ENCODE results near the gene HBG1.

HBG1 gene

GRCh38 chr11:5246772-5247471, 2.7 kb downstream of the HBG1 start:
- no peak for DNase-seq (ENCODE audit: low spot score)

GRCh38 chr11:5245155-5245554, 4.5 kb downstream of the HBG1 start:
- no peak for DNase-seq (ENCODE audit: low spot score)

- DNase-seq (ENCODE audit: low spot score) = no peak
Measured at GRCh38 chr11:5243816-5244180, 5.9 kb downstream of the HBG1 start.

- no peak for DNase-seq (ENCODE audit: low spot score)
Measured at GRCh38 chr11:5242933-5243815, 6.5 kb downstream of the HBG1 start.

- no peak for DNase-seq (ENCODE audit: low spot score)
Measured at GRCh38 chr11:5242208-5242607, 7.4 kb downstream of the HBG1 start.

GRCh38 chr11:5241458-5241857, 8.2 kb downstream of the HBG1 start:
- DNase-seq (ENCODE audit: low spot score) = no peak

GRCh38 chr11:5240458-5240857, 9.2 kb downstream of the HBG1 start:
- DNase-seq (ENCODE audit: low spot score) = no peak

- no peak for DNase-seq (ENCODE audit: low spot score)
Measured at GRCh38 chr11:5240056-5240455, 9.6 kb downstream of the HBG1 start.

GRCh38 chr11:5239046-5239445, 10.6 kb downstream of the HBG1 start:
- DNase-seq (ENCODE audit: low spot score) = no peak

GRCh38 chr11:5238486-5238885, 11.2 kb downstream of the HBG1 start:
- DNase-seq (ENCODE audit: low spot score) = no peak

- DNase-seq (ENCODE audit: low spot score) = no peak
Measured at GRCh38 chr11:5237420-5237819, 12.2 kb downstream of the HBG1 start.

- no peak for DNase-seq (ENCODE audit: low spot score)
Measured at GRCh38 chr11:5235364-5236095, 14.1 kb downstream of the HBG1 start.

GRCh38 chr11:5234381-5234834, 15.2 kb downstream of the HBG1 start, which contains the start of gene HBD:
TSS of gene HBD (minus strand) at chr11:5234483. CDS start at chr11:5234433, 50 bp downstream.
- peak; percentile 21 for DNase-seq (ENCODE audit: low spot score)

GRCh38 chr11:5233307-5233706, 16.4 kb downstream of the HBG1 start:
- DNase-seq (ENCODE audit: low spot score) = no peak

- no peak for DNase-seq (ENCODE audit: low spot score)
Measured at GRCh38 chr11:5232821-5233220, 16.8 kb downstream of the HBG1 start.

- no peak for DNase-seq (ENCODE audit: low spot score)
Measured at GRCh38 chr11:5232176-5232575, 17.5 kb downstream of the HBG1 start.

- no peak for DNase-seq (ENCODE audit: low spot score)
Measured at GRCh38 chr11:5231111-5231510, 18.5 kb downstream of the HBG1 start.

- no peak for DNase-seq (ENCODE audit: low spot score)
Measured at GRCh38 chr11:5230266-5230665, 19.4 kb downstream of the HBG1 start.

- no peak for DNase-seq (ENCODE audit: low spot score)
Measured at GRCh38 chr11:5229796-5230195, 19.9 kb downstream of the HBG1 start.

- DNase-seq (ENCODE audit: low spot score) = no peak
Measured at GRCh38 chr11:5229356-5229755, 20.3 kb downstream of the HBG1 start.

GRCh38 chr11:5228124-5228523, 21.5 kb downstream of the HBG1 start:
- DNase-seq (ENCODE audit: low spot score) = no peak

- no peak for DNase-seq (ENCODE audit: low spot score)
Measured at GRCh38 chr11:5227681-5228080, 22.0 kb downstream of the HBG1 start.
